Right atrium auricular region (tissue), 2 donors: ENCODE results near the gene UNKL. TPM values are rescaled to one million over a fixed set of nuclear protein-coding genes. Genes with fewer than 3 reads are reported as not detected.

Experiments
- DNase-seq: peaks from one replicate; pipeline ENCODE4 v3.0.0-alpha.2; 2019; ENCODE audit warnings: low spot score
- H3K27ac ChIP-seq, 2 donors: fragments of 200-600 bp; sonication (generic); 1 replicate in 1 of 2; 2 replicates in 1 of 2; pipeline ENCODE4 v1.5.1; 2016 to 2019
- H3K27me3 ChIP-seq, 2 donors: fragments of 200-600 bp; sonication (generic); one replicate each; pipeline versions ENCODE4 v1.5.1 to v1.6.0; 2017 to 2019
- H3K36me3 ChIP-seq: fragments of 200-600 bp; sonication (generic); one replicate; pipeline ENCODE4 v1.5.1; 2016
- H3K4me1 ChIP-seq, 2 donors: fragments of 200-600 bp; sonication (generic); one replicate each; pipeline versions ENCODE4 v1.5.1 to v1.6.0; 2017 to 2019
- H3K4me3 ChIP-seq, 2 donors: fragments of 200-600 bp; sonication (generic); 1 replicate in 1 of 2; 2 replicates in 1 of 2; pipeline ENCODE4 v1.5.1; 2017 to 2019; ENCODE audit warnings: mild to moderate bottlenecking in 1 of 2, moderate library complexity in 1 of 2
- H3K9me3 ChIP-seq, 2 donors: fragments of 200-600 bp; sonication (generic); one replicate each; pipeline ENCODE4 v1.5.1; 2019
- CTCF ChIP-seq, 2 donors: fragments of 200-600 bp; sonication (generic); IDR thresholded peaks; one replicate each; pipeline ENCODE4 v1.5.1; 2019; ENCODE audit warnings: antibody characterized with exemption in 2 of 2
- total RNA-seq, 2 donors: library from RNA; depleted of rRNA; stranded (reverse); fragments of >200 nt; gene quantifications; one replicate each; pipeline ENCODE4 v1.1.0, GENCODE V29; 2016

Gene UNKL
- total RNA-seq, 2 donors from 2014 or later, result 11.0 to 17.6 TPM

GRCh38 chr16:1364510-1364909 is 50.0 kb downstream of the UNKL start:
- Histone ChIP-seq H3K27ac (no peak overlapping the region), H3K4me1 (no peaks in the 10 kb centered on the region), H3K4me3 (no peak overlapping the region), H3K27me3 (no peaks in the 10 kb centered on the region), H3K9me3 (no peaks in the 10 kb centered on the region), H3K36me3 (peaks cover 56% of the 10 kb centered on the region)
- TF ChIP-seq CTCF (IDR thresholded peaks at IDR 0.05), result no peak
- DNase-seq, result no peak

GRCh38 chr16:1363501-1364041 is 50.9 kb downstream of the UNKL start:
- no peaks in the 10 kb centered on the region for H3K27me3 ChIP-seq
- no peaks in the 10 kb centered on the region for H3K9me3 ChIP-seq
- peak; percentile 34 to 80 for TF ChIP-seq CTCF (IDR thresholded peaks at IDR 0.05)
- H3K4me1 ChIP-seq, result no peaks in the 10 kb centered on the region
- DNase-seq, result no peak
- H3K36me3 ChIP-seq, result peaks cover 54% of the 10 kb centered on the region
- H3K27ac ChIP-seq, result no peak overlapping the region
- H3K4me3 ChIP-seq, result no peak overlapping the region

- Histone ChIP-seq H3K9me3 (no peaks in the 10 kb centered on the region), H3K36me3 (peaks cover 54% of the 10 kb centered on the region), H3K4me3 (no peak overlapping the region), H3K4me1 (no peaks in the 10 kb centered on the region), H3K27me3 (no peaks in the 10 kb centered on the region), H3K27ac (no peak overlapping the region)
- TF ChIP-seq CTCF (IDR thresholded peaks at IDR 0.05), result no peak
- DNase-seq, result no peak
Measured at GRCh38 chr16:1362807-1363206, 51.7 kb downstream of the UNKL start.

GRCh38 chr16:1361685-1362360 is 52.7 kb downstream of the UNKL start:
- no peak for TF ChIP-seq CTCF (IDR thresholded peaks at IDR 0.05)
- no peaks in the 10 kb centered on the region for H3K27me3 ChIP-seq
- no peak overlapping the region for H3K4me3 ChIP-seq
- H3K4me1 ChIP-seq, result no peaks in the 10 kb centered on the region
- H3K9me3 ChIP-seq, result no peaks in the 10 kb centered on the region
- H3K36me3 ChIP-seq, result peaks cover 50% of the 10 kb centered on the region
- H3K27ac ChIP-seq, result no peak overlapping the region
- no peak for DNase-seq

- DNase-seq, result no peak
- Histone ChIP-seq H3K36me3 (peaks cover 20% of the 10 kb centered on the region), H3K27ac (no peak overlapping the region)
Measured at GRCh38 chr16:1357906-1358566, 56.5 kb downstream of the UNKL start.

More at GRCh38 chr16:1357906-1358566, 56.5 kb downstream of the UNKL start:
- Histone ChIP-seq H3K9me3 (no peaks in the 10 kb centered on the region), H3K27me3 (no peaks in the 10 kb centered on the region), H3K4me1 (peaks cover 0 to 7% of the 10 kb centered on the region in 2 donors), H3K4me3 (no peak overlapping the region)
- TF ChIP-seq CTCF (IDR thresholded peaks at IDR 0.05), result no peak
